Neural cell (in vitro differentiated cells): Measurements from ENCODE around the gene USP40. TPM values are rescaled to one million over a fixed set of nuclear protein-coding genes. Genes with fewer than 3 reads are reported as not detected.

Experiments used
- H2AFZ ChIP-seq: fragments of 200-600, 300-800 bp; sonication (generic), shearing (Covaris generic); 2 replicates; pipeline ENCODE4 v1.6.0; 2014; ENCODE audit warnings: low read depth, mild to moderate bottlenecking, antibody characterized with exemption, low read length, moderate library complexity
- H3F3A ChIP-seq: fragments of 200-600 bp; shearing (Covaris generic); 2 replicates; pipeline ENCODE4 v1.6.1; 2016; ENCODE audit warnings: mild to moderate bottlenecking, moderate library complexity, mixed read lengths, antibody characterized with exemption, low read length; ENCODE audit not compliant: insufficient read depth, poor library complexity, severe bottlenecking
- H3K27ac ChIP-seq: fragments of 200-600, 300-800 bp; sonication (generic), shearing (Covaris generic); 2 replicates; pipeline ENCODE4 v1.5.1; 2014; ENCODE audit warnings: mild to moderate bottlenecking, low read length, moderate library complexity
- H3K27me3 ChIP-seq: fragments of 300-800, 200-600 bp; sonication (generic), shearing (Covaris generic); 2 replicates; pipeline ENCODE4 v1.6.0; 2014; ENCODE audit warnings: mild to moderate bottlenecking, low read depth, low read length, moderate library complexity; ENCODE audit not compliant: insufficient read depth
- H3K36me3 ChIP-seq: fragments of 300-800, 200-600 bp; sonication (generic), shearing (Covaris generic); 2 replicates; pipeline ENCODE4 v1.5.1; 2014; ENCODE audit warnings: mild to moderate bottlenecking, antibody characterized with exemption, low read length, moderate library complexity; ENCODE audit not compliant: insufficient read depth
- H3K4me2 ChIP-seq: fragments of 300-800, 200-600 bp; sonication (generic), shearing (Covaris generic); 2 replicates; pipeline ENCODE4 v1.6.0; 2014; ENCODE audit warnings: mild to moderate bottlenecking, low read length
- H3K4me3 ChIP-seq: fragments of 300-800, 200-600 bp; sonication (generic), shearing (Covaris generic); 2 replicates; pipeline ENCODE4 v1.5.1; 2014; ENCODE audit warnings: mild to moderate bottlenecking, low read length, moderate library complexity
- H3K79me2 ChIP-seq: fragments of 200-600 bp; shearing (Covaris generic); replicated peaks from 2 replicates; pipeline ENCODE4 v1.6.0; 2014; ENCODE audit warnings: mild to moderate bottlenecking, low read length, moderate library complexity; ENCODE audit not compliant: insufficient read depth
- H3K9ac ChIP-seq: fragments of 300-800, 200-600 bp; sonication (generic), shearing (Covaris generic); 2 replicates; pipeline ENCODE4 v1.6.1; 2016; ENCODE audit warnings: mild to moderate bottlenecking, low read length, mixed read lengths
- H3K9me2 ChIP-seq: fragments of 200-600 bp; shearing (Covaris generic); 2 replicates; pipeline ENCODE4 v1.6.1; 2016; ENCODE audit warnings: mild to moderate bottlenecking, low read length, mixed read lengths; ENCODE audit not compliant: insufficient read depth
- H3K9me3 ChIP-seq: fragments of 200-600, 300-800 bp; sonication (generic), shearing (Covaris generic); 2 replicates; pipeline ENCODE4 v1.6.1; 2016; ENCODE audit warnings: mild to moderate bottlenecking, mixed run types, low read length, moderate library complexity, mixed read lengths
- H4K20me1 ChIP-seq: fragments of 200-600 bp; shearing (Covaris generic); 2 replicates; pipeline ENCODE4 v1.6.1; 2016; ENCODE audit warnings: mild to moderate bottlenecking, mixed run types; ENCODE audit not compliant: insufficient read depth
- CTCF ChIP-seq: fragments of 450-650 bp; IDR thresholded peaks from 2 replicates; pipeline ENCODE4 v1.5.1; 2014; ENCODE audit warnings: antibody characterized with exemption, mild to moderate bottlenecking, moderate library complexity; ENCODE audit not compliant: poor library complexity, severe bottlenecking
- EZH2 ChIP-seq: fragments of 200-600, 300-800 bp; shearing (Covaris generic), sonication (generic); IDR thresholded peaks from 2 replicates; pipeline ENCODE4 v1.6.1; 2014; ENCODE audit warnings: antibody characterized with exemption, low read length, borderline replicate concordance, mild to moderate bottlenecking; ENCODE audit not compliant: insufficient read depth, poor library complexity, severe bottlenecking
- MXI1 ChIP-seq: fragments of 450-650 bp; conservative IDR thresholded peaks from 2 replicates; pipeline ENCODE4 v1.6.1; 2014; ENCODE audit warnings: antibody characterized with exemption, mild to moderate bottlenecking; ENCODE audit not compliant: poor library complexity, severe bottlenecking
- POLR2AphosphoS5 ChIP-seq: IDR thresholded peaks from 2 replicates; pipeline ENCODE4 v1.6.1; 2012
- REST ChIP-seq: IDR thresholded peaks from 2 replicates; pipeline ENCODE4 v1.6.1; 2012; ENCODE audit warnings: borderline replicate concordance
- TAF1 ChIP-seq: IDR thresholded peaks from 2 replicates; pipeline ENCODE4 v1.6.1; 2012; ENCODE audit warnings: low read depth
- polyA plus RNA-seq: library from polyadenylated mRNA; depleted of rRNA; stranded (reverse); fragments of >200 nt; gene quantifications from 2 replicates; pipeline ENCODE4 v1.2.3, GENCODE V29; 2014

Gene USP40
- polyA plus RNA-seq, 1 donor from 2014 or later = 33.3 TPM

GRCh38 chr2:233497692-233498091 lies 68.9 kb downstream of the USP40 start:
- Histone ChIP-seq H3K79me2 (no peaks in the 10 kb centered on the region), H2AFZ (no peak overlapping the region), H3F3A (no peaks in the 10 kb centered on the region), H3K9me2 (no peaks in the 10 kb centered on the region), H3K27me3 (no peaks in the 10 kb centered on the region), H3K4me3 (no peak overlapping the region), H3K27ac (no peak overlapping the region), H4K20me1 (no peaks in the 10 kb centered on the region), H3K36me3 (peaks cover 4% of the 10 kb centered on the region), H3K4me2 (no peak overlapping the region), H3K9me3 (no peaks in the 10 kb centered on the region), H3K9ac (no peak overlapping the region)
- TF ChIP-seq EZH2 (no peak), POLR2AphosphoS5 (no peak)

GRCh38 chr2:233495503-233496496 lies 70.8 kb downstream of the USP40 start:
- H3K9me2 ChIP-seq = no peaks in the 10 kb centered on the region
- no peak overlapping the region for H3K9ac ChIP-seq
- peaks cover 11% of the 10 kb centered on the region for H3K36me3 ChIP-seq
- H3K9me3 ChIP-seq = no peaks in the 10 kb centered on the region
- no peaks in the 10 kb centered on the region for H3K27me3 ChIP-seq
- no peaks in the 10 kb centered on the region for H4K20me1 ChIP-seq
- no peak overlapping the region for H3K4me3 ChIP-seq
- no peaks in the 10 kb centered on the region for H3K79me2 ChIP-seq
- H3F3A ChIP-seq = no peaks in the 10 kb centered on the region
- no peak overlapping the region for H3K4me2 ChIP-seq
- H3K27ac ChIP-seq = no peak overlapping the region
- no peak overlapping the region for H2AFZ ChIP-seq
- no peak for TF ChIP-seq CTCF
- no peak for TF ChIP-seq REST
- no peak for TF ChIP-seq MXI1

GRCh38 chr2:233492751-233493150 lies 73.8 kb downstream of the USP40 start:
- no peak overlapping the region for H3K27ac ChIP-seq
- no peaks in the 10 kb centered on the region for H3K9me2 ChIP-seq
- H3F3A ChIP-seq = no peaks in the 10 kb centered on the region
- H3K4me3 ChIP-seq = no peak overlapping the region
- H3K9me3 ChIP-seq = no peaks in the 10 kb centered on the region
- H3K36me3 ChIP-seq = peaks cover 11% of the 10 kb centered on the region
- no peak overlapping the region for H3K9ac ChIP-seq
- TF ChIP-seq MXI1 = no peak
- no peak for TF ChIP-seq TAF1
- no peaks in the 10 kb centered on the region for H3K27me3 ChIP-seq
- H3K79me2 ChIP-seq = no peaks in the 10 kb centered on the region
- H3K4me2 ChIP-seq = no peak overlapping the region
- no peak overlapping the region for H2AFZ ChIP-seq
- no peaks in the 10 kb centered on the region for H4K20me1 ChIP-seq
